ENCODE measurements around the gene PSD. TPM values are rescaled to one million over a fixed set of nuclear protein-coding genes. Genes with fewer than 3 reads are reported as not detected.

PSD gene
- total RNA-seq, 1 experiment from 2014 or later: 0.26 TPM

DNA sequence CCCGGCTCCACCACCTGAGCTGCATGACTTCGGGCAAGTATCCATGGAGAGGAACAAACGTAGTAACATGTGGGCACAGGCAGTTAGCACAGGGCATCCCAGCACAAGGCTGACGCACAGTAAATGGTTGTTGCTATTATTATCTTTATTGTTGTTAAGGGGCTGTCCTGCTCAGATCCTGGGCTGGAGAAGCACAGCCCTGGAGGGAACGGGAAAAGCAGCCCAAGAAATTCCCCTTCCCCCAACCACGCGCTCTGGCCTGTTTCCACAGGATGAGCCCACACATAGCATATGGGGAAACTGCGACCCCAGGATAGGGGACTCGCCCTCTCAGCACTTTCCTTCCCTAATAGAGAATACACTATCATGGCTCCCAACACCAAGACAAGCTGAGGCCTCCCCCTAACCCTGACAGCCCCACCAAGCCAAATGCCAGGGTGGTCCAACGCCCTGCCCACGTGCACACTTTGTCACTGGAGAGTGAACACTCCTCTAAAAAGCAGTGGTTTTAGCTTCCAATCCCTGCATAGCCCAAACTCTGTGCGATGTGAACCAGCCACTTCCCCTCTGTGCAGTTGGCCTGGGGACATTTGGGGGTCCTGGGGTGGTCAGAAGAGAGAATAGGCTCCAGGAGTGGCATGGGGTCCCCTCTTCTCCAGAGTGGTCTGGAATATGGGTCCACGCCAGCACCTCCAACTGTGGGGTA lies 11.0 kb downstream of the PSD start:
- peaks cover 8% of the 10 kb centered on the region; the same call in 1 of the 2 replicates for H3K27me3 ChIP-seq
- no peak overlapping the region for H3K4me3 ChIP-seq
- no peaks in the 10 kb centered on the region for H3K9me3 ChIP-seq (replicated peaks)
- no peak overlapping the region for H3K27ac ChIP-seq
- DNase-seq: no peak
- no peaks in the 10 kb centered on the region for H3K4me1 ChIP-seq
- no peaks in the 10 kb centered on the region for H3K36me3 ChIP-seq

- no peak for DNase-seq
- peaks cover 3% of the 10 kb centered on the region; the same call in 1 of the 2 replicates for H3K4me1 ChIP-seq
- H3K27me3 ChIP-seq: peaks cover 4% of the 10 kb centered on the region; the same call in 1 of the 2 replicates
- no peaks in the 10 kb centered on the region for H3K9me3 ChIP-seq (replicated peaks)
- H3K27ac ChIP-seq: no peak overlapping the region
- H3K36me3 ChIP-seq: no peaks in the 10 kb centered on the region
- no peak overlapping the region for H3K4me3 ChIP-seq
Measured at GRCh38 chr10:102406815-102407214, 11.8 kb downstream of the PSD start.

GRCh38 chr10:102405632-102406031 lies 13.0 kb downstream of the PSD start:
- no peaks in the 10 kb centered on the region for H3K9me3 ChIP-seq (replicated peaks)
- peaks cover 4% of the 10 kb centered on the region; the same call in 1 of the 2 replicates for H3K27me3 ChIP-seq
- no peak for DNase-seq
- no peaks in the 10 kb centered on the region for H3K36me3 ChIP-seq
- H3K27ac ChIP-seq: no peak overlapping the region
- H3K4me1 ChIP-seq: peaks cover 8% of the 10 kb centered on the region; the same call in 1 of the 2 replicates
- H3K4me3 ChIP-seq: no peak overlapping the region

DNA sequence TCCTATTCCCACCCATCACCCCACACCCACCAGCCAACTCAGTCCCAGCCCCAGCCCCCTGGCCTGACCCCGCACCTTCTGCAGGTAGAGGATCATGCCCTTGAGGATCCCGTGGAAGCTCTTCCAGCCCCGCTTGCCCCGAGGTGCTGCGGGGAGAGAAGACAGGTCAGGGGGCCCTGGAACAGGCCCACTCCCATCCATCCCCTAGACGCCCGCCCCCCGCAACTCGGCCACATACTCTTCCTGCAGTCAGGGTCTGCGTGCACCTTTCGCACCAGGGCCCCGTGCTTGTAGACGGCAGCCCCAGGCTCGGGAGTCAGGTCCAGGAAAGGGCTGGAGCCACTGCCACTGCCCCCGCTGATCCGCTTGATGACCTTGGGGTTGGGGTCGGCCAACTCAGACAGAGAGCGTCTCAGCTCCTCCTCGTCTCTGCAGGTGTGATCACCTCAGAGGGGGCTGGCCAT lies 13.4 kb downstream of the PSD start:
- Histone ChIP-seq H3K27me3 (peaks cover 4% of the 10 kb centered on the region; the same call in 1 of the 2 replicates), H3K9me3 (replicated peaks) (no peaks in the 10 kb centered on the region), H3K4me1 (peaks cover 8% of the 10 kb centered on the region; the same call in 1 of the 2 replicates)

DNA sequence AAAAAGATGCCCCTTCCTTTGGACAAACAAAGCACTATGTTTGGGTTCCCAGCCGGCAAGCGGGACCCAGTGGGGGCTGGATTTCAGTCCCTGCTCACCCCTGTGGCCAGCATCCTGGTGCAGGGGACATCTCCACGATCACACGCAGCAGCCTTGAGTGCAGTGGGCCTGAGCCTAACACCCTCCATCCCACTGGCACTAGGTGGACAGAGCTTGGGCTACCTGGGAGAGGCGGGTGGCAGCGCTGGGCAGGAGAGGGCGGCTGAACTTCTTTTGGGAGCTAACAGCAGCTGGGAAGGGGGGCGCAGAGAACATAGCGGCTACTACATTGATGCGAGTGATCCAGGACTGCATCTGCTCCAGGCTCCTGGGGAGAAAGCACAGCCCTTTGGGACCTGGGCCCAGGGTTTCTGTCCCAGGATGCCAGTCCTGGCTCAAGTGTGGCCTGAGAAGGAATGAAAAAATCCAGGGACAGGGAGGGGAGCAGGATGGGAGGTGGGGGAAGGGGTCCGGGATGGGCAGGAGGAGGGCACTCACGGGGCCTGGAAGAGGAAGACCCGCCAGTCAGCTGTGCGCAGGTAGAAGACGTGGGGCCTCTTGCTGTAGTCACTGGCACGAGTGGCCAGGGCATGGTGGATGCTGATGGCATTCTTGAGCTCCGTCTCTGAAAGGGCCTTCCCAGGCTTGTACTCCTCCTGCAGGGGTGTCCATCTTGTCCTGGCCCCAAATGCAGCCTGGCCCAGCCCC lies 14.1 kb downstream of the PSD start:
- no peaks in the 10 kb centered on the region for H3K36me3 ChIP-seq
- no peak overlapping the region for H3K4me3 ChIP-seq
- H3K4me1 ChIP-seq: peaks cover 8% of the 10 kb centered on the region; the same call in 1 of the 2 replicates
- no peaks in the 10 kb centered on the region for H3K9me3 ChIP-seq (replicated peaks)
- DNase-seq: no peak
- no peak overlapping the region for H3K27ac ChIP-seq
- peaks cover 4% of the 10 kb centered on the region; the same call in 1 of the 2 replicates for H3K27me3 ChIP-seq

More for the DNA sequence above, 13.4 kb downstream of the PSD start:
- no peak for DNase-seq
- H3K4me3 ChIP-seq: no peak overlapping the region
- no peaks in the 10 kb centered on the region for H3K36me3 ChIP-seq
- H3K27ac ChIP-seq: no peak overlapping the region

DNA sequence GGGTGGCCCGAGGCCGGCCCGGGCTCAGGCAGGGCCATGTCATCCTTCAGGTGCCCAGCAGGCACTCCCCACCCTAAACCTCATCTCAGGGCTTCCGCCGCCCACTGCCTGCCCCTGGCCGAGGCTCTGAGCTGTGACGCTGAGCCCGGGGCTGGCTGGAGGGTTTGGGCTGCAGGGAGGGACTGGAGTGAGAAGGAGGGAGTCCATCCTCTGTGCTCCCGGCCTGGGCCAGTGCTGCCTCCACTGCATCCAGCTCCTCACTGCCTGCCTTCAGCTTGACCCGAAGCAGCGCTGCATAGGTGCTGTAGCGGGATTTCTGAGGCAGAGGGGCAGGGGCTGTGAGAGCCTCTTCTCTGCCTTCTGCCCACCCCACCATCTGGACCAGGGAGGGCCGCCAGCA lies 15.5 kb downstream of the PSD start:
- no peak for DNase-seq

DNA sequence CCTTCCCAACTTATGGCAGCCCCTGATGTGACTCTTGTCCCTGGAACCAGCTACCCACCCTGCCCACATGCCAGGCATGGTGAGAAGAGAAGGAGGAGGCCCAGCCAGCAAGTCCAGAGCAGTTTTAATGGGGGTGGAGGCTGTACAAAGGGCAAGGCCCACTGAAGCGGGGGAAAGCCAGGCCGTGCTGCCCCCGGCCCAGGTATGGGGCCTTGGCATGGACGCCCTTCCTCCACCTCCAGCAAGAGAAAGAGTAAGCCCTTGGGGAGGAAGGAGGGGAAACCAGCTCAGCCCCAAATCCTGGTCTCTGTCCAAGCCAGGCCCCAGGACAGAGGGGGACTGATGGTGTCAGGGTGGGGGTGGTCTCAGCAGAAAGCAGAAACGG lies 16.1 kb downstream of the PSD start:
- DNase-seq: no peak
- H3K4me1 ChIP-seq: peaks cover 8% of the 10 kb centered on the region; the same call in 1 of the 2 replicates
- no peaks in the 10 kb centered on the region for H3K36me3 ChIP-seq
- peaks cover 1% of the 10 kb centered on the region; the same call in 1 of the 2 replicates for H3K27me3 ChIP-seq
- H3K27ac ChIP-seq: no peak overlapping the region
- H3K9me3 ChIP-seq (replicated peaks): no peaks in the 10 kb centered on the region
- no peak overlapping the region for H3K4me3 ChIP-seq

More for the DNA sequence above, 15.5 kb downstream of the PSD start:
- Histone ChIP-seq H3K27me3 (peaks cover 4% of the 10 kb centered on the region; the same call in 1 of the 2 replicates), H3K4me1 (peaks cover 8% of the 10 kb centered on the region; the same call in 1 of the 2 replicates), H3K4me3 (no peak overlapping the region), H3K36me3 (no peaks in the 10 kb centered on the region), H3K9me3 (replicated peaks) (no peaks in the 10 kb centered on the region), H3K27ac (no peak overlapping the region)

GRCh38 chr10:102401735-102402511 lies 16.7 kb downstream of the PSD start:
- DNase-seq: peak; percentile 23 to 51
- Histone ChIP-seq H3K36me3 (no peaks in the 10 kb centered on the region), H3K4me1 (peaks cover 8% of the 10 kb centered on the region; the same call in 1 of the 2 replicates), H3K27me3 (no peaks in the 10 kb centered on the region), H3K4me3 (no peak overlapping the region), H3K9me3 (replicated peaks) (no peaks in the 10 kb centered on the region), H3K27ac (no peak overlapping the region)

DNA sequence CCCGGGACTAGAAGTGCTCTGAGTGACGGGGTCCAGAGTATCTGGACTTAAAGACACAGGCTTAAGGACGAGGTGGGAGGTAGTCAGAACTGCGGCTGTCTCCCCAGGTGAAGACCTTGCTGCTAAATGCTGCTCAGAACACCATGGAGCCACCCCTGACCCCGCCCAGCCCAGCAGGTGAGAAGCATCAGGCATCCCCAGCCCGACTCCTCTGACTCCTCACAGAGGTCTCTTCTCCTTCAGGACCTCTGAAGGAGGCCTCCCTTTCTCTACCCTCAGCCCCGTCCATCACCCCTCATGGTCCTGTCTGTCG lies 17.3 kb downstream of the PSD start:
- H3K9me3 ChIP-seq (replicated peaks): no peaks in the 10 kb centered on the region
- no peak overlapping the region for H3K4me3 ChIP-seq
- H3K4me1 ChIP-seq: peaks cover 8% of the 10 kb centered on the region; the same call in 1 of the 2 replicates
- no peaks in the 10 kb centered on the region for H3K27me3 ChIP-seq
- no peak for DNase-seq
- H3K36me3 ChIP-seq: no peaks in the 10 kb centered on the region
- H3K27ac ChIP-seq: no peak overlapping the region

GRCh38 chr10:102400598-102401341 lies 17.8 kb downstream of the PSD start:
- peaks cover 13% of the 10 kb centered on the region; the same call in 1 of the 2 replicates for H3K4me1 ChIP-seq
- DNase-seq: no peak
- no peak overlapping the region for H3K27ac ChIP-seq
- no peaks in the 10 kb centered on the region for H3K9me3 ChIP-seq (replicated peaks)
- H3K4me3 ChIP-seq: no peak overlapping the region
- H3K36me3 ChIP-seq: no peaks in the 10 kb centered on the region
- H3K27me3 ChIP-seq: no peaks in the 10 kb centered on the region

- DNase-seq: no peak
- Histone ChIP-seq H3K27me3 (no peaks in the 10 kb centered on the region), H3K4me1 (peaks cover 13% of the 10 kb centered on the region; the same call in 1 of the 2 replicates), H3K36me3 (no peaks in the 10 kb centered on the region), H3K9me3 (replicated peaks) (no peaks in the 10 kb centered on the region), H3K4me3 (no peak overlapping the region), H3K27ac (no peak overlapping the region)
Measured at GRCh38 chr10:102400076-102400475, 18.5 kb downstream of the PSD start.

DNA sequence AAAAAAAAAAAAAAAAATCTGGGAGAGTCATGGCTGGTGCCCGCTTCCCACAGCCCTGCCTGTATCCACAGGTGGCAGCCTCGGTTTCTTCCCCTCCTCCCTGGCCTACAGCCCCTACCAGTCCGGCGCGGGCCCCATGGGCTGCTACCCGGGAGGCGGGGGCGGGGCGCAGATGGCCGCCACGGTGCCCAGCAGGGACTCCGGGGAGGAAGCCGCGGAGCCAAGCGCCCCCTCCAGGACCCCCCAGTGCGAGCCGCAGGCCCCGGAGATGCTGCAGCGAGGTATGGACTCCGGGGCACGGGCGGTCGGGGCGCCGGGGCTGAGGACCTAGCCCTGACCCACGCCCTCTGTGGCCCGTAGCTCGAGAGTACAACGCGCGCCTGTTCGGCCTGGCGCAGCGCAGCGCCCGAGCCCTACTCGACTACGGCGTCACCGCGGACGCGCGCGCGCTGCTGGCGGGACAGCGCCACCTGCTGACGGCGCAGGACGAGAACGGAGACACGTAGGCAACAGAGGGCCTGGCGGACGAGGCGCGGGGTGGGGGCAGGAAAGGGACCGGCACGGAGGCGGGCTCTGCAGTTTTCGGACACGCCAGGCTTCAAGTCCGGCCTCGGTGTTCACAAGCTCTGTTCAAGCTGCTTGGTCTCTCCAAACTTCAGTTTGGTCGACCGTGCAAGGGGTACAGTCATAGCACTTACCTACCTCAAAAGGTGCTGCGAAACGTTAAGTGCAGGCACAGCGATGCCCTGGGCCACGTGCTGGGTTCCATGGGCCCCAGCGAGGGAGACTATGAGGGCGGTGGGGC lies 19.2 kb downstream of the PSD start:
- Histone ChIP-seq H3K4me1 (peaks cover 13% of the 10 kb centered on the region; the same call in 1 of the 2 replicates), H3K4me3 (peak overlapping the region; percentile 65), H3K36me3 (no peaks in the 10 kb centered on the region), H3K27ac (peak overlapping the region; percentile 52), H3K9me3 (replicated peaks) (no peaks in the 10 kb centered on the region), H3K27me3 (no peaks in the 10 kb centered on the region)
- peak; percentile 93 to 95 for DNase-seq

Data from SJCRH30 (cell line).